ENCODE measurements around the gene ABLIM1.

DNA sequence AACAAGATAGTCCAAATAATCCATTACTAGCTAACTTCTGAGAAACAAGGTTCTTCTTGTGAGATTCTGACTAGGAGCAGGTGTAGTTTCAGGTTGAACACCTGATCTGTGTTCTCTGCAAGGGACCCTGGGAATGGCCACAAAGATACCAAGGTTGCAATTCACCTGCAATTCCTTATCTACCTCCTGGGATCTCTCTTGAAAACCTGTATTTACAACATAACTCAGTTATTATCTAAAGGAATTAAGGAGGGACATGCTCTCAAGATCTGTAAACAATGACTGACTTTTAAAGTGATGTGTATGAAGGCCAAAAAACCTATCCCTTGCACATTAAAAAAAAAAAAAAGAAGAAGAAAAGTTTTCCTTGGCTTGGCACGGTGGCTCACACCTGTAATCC is 54.8 kb downstream of the ABLIM1 start:
- TF ChIP-seq, protein P1, sequence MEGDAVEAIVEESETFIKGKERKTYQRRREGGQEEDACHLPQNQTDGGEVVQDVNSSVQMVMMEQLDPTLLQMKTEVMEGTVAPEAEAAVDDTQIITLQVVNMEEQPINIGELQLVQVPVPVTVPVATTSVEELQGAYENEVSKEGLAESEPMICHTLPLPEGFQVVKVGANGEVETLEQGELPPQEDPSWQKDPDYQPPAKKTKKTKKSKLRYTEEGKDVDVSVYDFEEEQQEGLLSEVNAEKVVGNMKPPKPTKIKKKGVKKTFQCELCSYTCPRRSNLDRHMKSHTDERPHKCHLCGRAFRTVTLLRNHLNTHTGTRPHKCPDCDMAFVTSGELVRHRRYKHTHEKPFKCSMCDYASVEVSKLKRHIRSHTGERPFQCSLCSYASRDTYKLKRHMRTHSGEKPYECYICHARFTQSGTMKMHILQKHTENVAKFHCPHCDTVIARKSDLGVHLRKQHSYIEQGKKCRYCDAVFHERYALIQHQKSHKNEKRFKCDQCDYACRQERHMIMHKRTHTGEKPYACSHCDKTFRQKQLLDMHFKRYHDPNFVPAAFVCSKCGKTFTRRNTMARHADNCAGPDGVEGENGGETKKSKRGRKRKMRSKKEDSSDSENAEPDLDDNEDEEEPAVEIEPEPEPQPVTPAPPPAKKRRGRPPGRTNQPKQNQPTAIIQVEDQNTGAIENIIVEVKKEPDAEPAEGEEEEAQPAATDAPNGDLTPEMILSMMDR (tag by site-specific recombination; IDR thresholded peaks at IDR 0.05): no peak
- no peak for TF ChIP-seq ZNF121 (tag by site-specific recombination; IDR thresholded peaks at IDR 0.05)
- TF ChIP-seq ZNF114 (tag by site-specific recombination; IDR thresholded peaks at IDR 0.05): no peak
- no peak for TF ChIP-seq TRIM28 (IDR thresholded peaks at IDR 0.05; ENCODE audit: borderline replicate concordance, low read length)
- no peak for TF ChIP-seq SP3 (tag by site-specific recombination; IDR thresholded peaks at IDR 0.05)
- TF ChIP-seq, protein P2, sequence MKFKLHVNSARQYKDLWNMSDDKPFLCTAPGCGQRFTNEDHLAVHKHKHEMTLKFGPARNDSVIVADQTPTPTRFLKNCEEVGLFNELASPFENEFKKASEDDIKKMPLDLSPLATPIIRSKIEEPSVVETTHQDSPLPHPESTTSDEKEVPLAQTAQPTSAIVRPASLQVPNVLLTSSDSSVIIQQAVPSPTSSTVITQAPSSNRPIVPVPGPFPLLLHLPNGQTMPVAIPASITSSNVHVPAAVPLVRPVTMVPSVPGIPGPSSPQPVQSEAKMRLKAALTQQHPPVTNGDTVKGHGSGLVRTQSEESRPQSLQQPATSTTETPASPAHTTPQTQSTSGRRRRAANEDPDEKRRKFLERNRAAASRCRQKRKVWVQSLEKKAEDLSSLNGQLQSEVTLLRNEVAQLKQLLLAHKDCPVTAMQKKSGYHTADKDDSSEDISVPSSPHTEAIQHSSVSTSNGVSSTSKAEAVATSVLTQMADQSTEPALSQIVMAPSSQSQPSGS (tag by site-specific recombination; IDR thresholded peaks at IDR 0.05; ENCODE audit: low read depth): no peak
